Measurements from ENCODE around the gene GRIK3. TPM values are rescaled to one million over a fixed set of nuclear protein-coding genes. Genes with fewer than 3 reads are reported as not detected.

GRIK3 gene
- total RNA-seq, 1 experiment from 2014 or later: not detected

- Histone ChIP-seq H3K9ac (ENCODE audit: low read length) (no peak overlapping the region), H3K4me1 (ENCODE audit: low read length) (no peaks in the 10 kb centered on the region), H3K9me3 (ENCODE audit: low read length) (no peaks in the 10 kb centered on the region), H3K36me3 (ENCODE audit: insufficient read depth, low read length) (no peaks in the 10 kb centered on the region), H3K4me3 (ENCODE audit: low read length) (no peak overlapping the region), H3K79me2 (ENCODE audit: low read length) (no peaks in the 10 kb centered on the region), H3K27me3 (ENCODE audit: low read length) (no peaks in the 10 kb centered on the region), H3K9me2 (replicated peaks; ENCODE audit: insufficient read depth, low read length) (no peaks in the 10 kb centered on the region), H3K4me2 (ENCODE audit: low read depth, low read length, poor library complexity, severe bottlenecking) (no peak overlapping the region), H4K20me1 (ENCODE audit: insufficient read depth, low read depth, low read length) (no peaks in the 10 kb centered on the region), H2AFZ (ENCODE audit: low read length) (no peak overlapping the region), H3K27ac (ENCODE audit: low read length) (no peak overlapping the region)
- no peak for DNase-seq
Measured at GRCh38 chr1:36934061-36934460, 100.3 kb downstream of the GRIK3 start.

GRCh38 chr1:36927826-36928225, 106.5 kb downstream of the GRIK3 start:
- Histone ChIP-seq H3K79me2 (ENCODE audit: low read length) (no peaks in the 10 kb centered on the region), H3K4me1 (ENCODE audit: low read length) (no peaks in the 10 kb centered on the region), H4K20me1 (ENCODE audit: insufficient read depth, low read depth, low read length) (0 out of 2 replicates have a peak, but pooled peaks cover 3% of the 10 kb centered on the region), H3K9me2 (replicated peaks; ENCODE audit: insufficient read depth, low read length) (no peaks in the 10 kb centered on the region), H3K4me2 (ENCODE audit: low read depth, low read length, poor library complexity, severe bottlenecking) (no peak overlapping the region), H3K27ac (ENCODE audit: low read length) (no peak overlapping the region), H3K36me3 (ENCODE audit: insufficient read depth, low read length) (no peaks in the 10 kb centered on the region), H3K9me3 (ENCODE audit: low read length) (no peaks in the 10 kb centered on the region), H3K4me3 (ENCODE audit: low read length) (no peak overlapping the region), H2AFZ (ENCODE audit: low read length) (no peak overlapping the region), H3K27me3 (ENCODE audit: low read length) (no peaks in the 10 kb centered on the region), H3K9ac (ENCODE audit: low read length) (no peak overlapping the region)
- no peak for DNase-seq

GRCh38 chr1:36925251-36925650, 109.1 kb downstream of the GRIK3 start:
- Histone ChIP-seq H3K9ac (ENCODE audit: low read length) (no peak overlapping the region), H3K79me2 (ENCODE audit: low read length) (no peaks in the 10 kb centered on the region), H3K4me1 (ENCODE audit: low read length) (no peaks in the 10 kb centered on the region), H3K9me2 (replicated peaks; ENCODE audit: insufficient read depth, low read length) (no peaks in the 10 kb centered on the region), H3K9me3 (ENCODE audit: low read length) (no peaks in the 10 kb centered on the region), H2AFZ (ENCODE audit: low read length) (no peak overlapping the region), H3K4me2 (ENCODE audit: low read depth, low read length, poor library complexity, severe bottlenecking) (no peak overlapping the region), H3K4me3 (ENCODE audit: low read length) (no peak overlapping the region), H4K20me1 (ENCODE audit: insufficient read depth, low read depth, low read length) (0 out of 2 replicates have a peak, but pooled peaks cover 3% of the 10 kb centered on the region), H3K36me3 (ENCODE audit: insufficient read depth, low read length) (no peaks in the 10 kb centered on the region), H3K27ac (ENCODE audit: low read length) (no peak overlapping the region), H3K27me3 (ENCODE audit: low read length) (no peaks in the 10 kb centered on the region)
- no peak for DNase-seq

- Histone ChIP-seq H3K9ac (ENCODE audit: low read length) (no peak overlapping the region), H2AFZ (ENCODE audit: low read length) (no peak overlapping the region), H4K20me1 (ENCODE audit: insufficient read depth, low read depth, low read length) (0 out of 2 replicates have a peak, but pooled peaks cover 3% of the 10 kb centered on the region), H3K79me2 (ENCODE audit: low read length) (no peaks in the 10 kb centered on the region), H3K4me2 (ENCODE audit: low read depth, low read length, poor library complexity, severe bottlenecking) (no peak overlapping the region), H3K9me3 (ENCODE audit: low read length) (no peaks in the 10 kb centered on the region), H3K27me3 (ENCODE audit: low read length) (no peaks in the 10 kb centered on the region), H3K9me2 (replicated peaks; ENCODE audit: insufficient read depth, low read length) (no peaks in the 10 kb centered on the region), H3K36me3 (ENCODE audit: insufficient read depth, low read length) (no peaks in the 10 kb centered on the region), H3K4me3 (ENCODE audit: low read length) (no peak overlapping the region), H3K4me1 (ENCODE audit: low read length) (no peaks in the 10 kb centered on the region), H3K27ac (ENCODE audit: low read length) (no peak overlapping the region)
- DNase-seq: peak; percentile 90
Measured at GRCh38 chr1:36924282-36924811, 110.0 kb downstream of the GRIK3 start.

GRCh38 chr1:36922593-36923426, 111.5 kb downstream of the GRIK3 start:
- H3K79me2 ChIP-seq (ENCODE audit: low read length): no peaks in the 10 kb centered on the region
- no peak overlapping the region for H3K4me2 ChIP-seq (ENCODE audit: low read depth, low read length, poor library complexity, severe bottlenecking)
- no peaks in the 10 kb centered on the region for H3K36me3 ChIP-seq (ENCODE audit: insufficient read depth, low read length)
- peaks cover 8% of the 10 kb centered on the region for H3K4me1 ChIP-seq (ENCODE audit: low read length)
- no peak overlapping the region for H3K4me3 ChIP-seq (ENCODE audit: low read length)
- H3K27me3 ChIP-seq (ENCODE audit: low read length): no peaks in the 10 kb centered on the region
- no peaks in the 10 kb centered on the region for H3K9me2 ChIP-seq (replicated peaks; ENCODE audit: insufficient read depth, low read length)
- no peak overlapping the region for H3K27ac ChIP-seq (ENCODE audit: low read length)
- H3K9me3 ChIP-seq (ENCODE audit: low read length): no peaks in the 10 kb centered on the region
- H3K9ac ChIP-seq (ENCODE audit: low read length): no peak overlapping the region
- H2AFZ ChIP-seq (ENCODE audit: low read length): no peak overlapping the region
- 0 out of 2 replicates have a peak, but pooled peaks cover 3% of the 10 kb centered on the region for H4K20me1 ChIP-seq (ENCODE audit: insufficient read depth, low read depth, low read length)
- no peak for DNase-seq

- Histone ChIP-seq H3K9ac (ENCODE audit: low read length) (no peak overlapping the region), H3K9me2 (replicated peaks; ENCODE audit: insufficient read depth, low read length) (no peaks in the 10 kb centered on the region), H3K4me2 (ENCODE audit: low read depth, low read length, poor library complexity, severe bottlenecking) (no peak overlapping the region)
Measured at GRCh38 chr1:36922071-36922470, 112.2 kb downstream of the GRIK3 start.

GRCh38 chr1:36920801-36921405, 113.4 kb downstream of the GRIK3 start:
- Histone ChIP-seq H3K27me3 (ENCODE audit: low read length) (no peaks in the 10 kb centered on the region), H3K36me3 (ENCODE audit: insufficient read depth, low read length) (no peaks in the 10 kb centered on the region), H3K4me3 (ENCODE audit: low read length) (no peak overlapping the region), H4K20me1 (ENCODE audit: insufficient read depth, low read depth, low read length) (0 out of 2 replicates have a peak, but pooled peaks cover 3% of the 10 kb centered on the region), H2AFZ (ENCODE audit: low read length) (no peak overlapping the region), H3K79me2 (ENCODE audit: low read length) (no peaks in the 10 kb centered on the region), H3K27ac (ENCODE audit: low read length) (no peak overlapping the region), H3K9ac (ENCODE audit: low read length) (no peak overlapping the region), H3K4me1 (ENCODE audit: low read length) (peaks cover 12% of the 10 kb centered on the region), H3K9me2 (replicated peaks; ENCODE audit: insufficient read depth, low read length) (no peaks in the 10 kb centered on the region), H3K9me3 (ENCODE audit: low read length) (no peaks in the 10 kb centered on the region), H3K4me2 (ENCODE audit: low read depth, low read length, poor library complexity, severe bottlenecking) (no peak overlapping the region)
- DNase-seq: no peak

More at GRCh38 chr1:36922071-36922470, 112.2 kb downstream of the GRIK3 start:
- H4K20me1 ChIP-seq (ENCODE audit: insufficient read depth, low read depth, low read length): 0 out of 2 replicates have a peak, but pooled peaks cover 3% of the 10 kb centered on the region
- no peak overlapping the region for H3K27ac ChIP-seq (ENCODE audit: low read length)
- no peak overlapping the region for H3K4me3 ChIP-seq (ENCODE audit: low read length)
- no peaks in the 10 kb centered on the region for H3K27me3 ChIP-seq (ENCODE audit: low read length)
- no peaks in the 10 kb centered on the region for H3K79me2 ChIP-seq (ENCODE audit: low read length)
- H3K9me3 ChIP-seq (ENCODE audit: low read length): no peaks in the 10 kb centered on the region
- no peak for DNase-seq
- H2AFZ ChIP-seq (ENCODE audit: low read length): no peak overlapping the region
- no peaks in the 10 kb centered on the region for H3K36me3 ChIP-seq (ENCODE audit: insufficient read depth, low read length)
- H3K4me1 ChIP-seq (ENCODE audit: low read length): peaks cover 12% of the 10 kb centered on the region

GRCh38 chr1:36920371-36920770, 113.9 kb downstream of the GRIK3 start:
- Histone ChIP-seq H3K4me3 (ENCODE audit: low read length) (no peak overlapping the region), H3K9me3 (ENCODE audit: low read length) (no peaks in the 10 kb centered on the region), H3K9me2 (replicated peaks; ENCODE audit: insufficient read depth, low read length) (no peaks in the 10 kb centered on the region), H3K79me2 (ENCODE audit: low read length) (no peaks in the 10 kb centered on the region), H3K4me2 (ENCODE audit: low read depth, low read length, poor library complexity, severe bottlenecking) (no peak overlapping the region), H3K27ac (ENCODE audit: low read length) (no peak overlapping the region), H3K27me3 (ENCODE audit: low read length) (no peaks in the 10 kb centered on the region), H3K36me3 (ENCODE audit: insufficient read depth, low read length) (no peaks in the 10 kb centered on the region), H3K4me1 (ENCODE audit: low read length) (peaks cover 12% of the 10 kb centered on the region), H2AFZ (ENCODE audit: low read length) (no peak overlapping the region), H4K20me1 (ENCODE audit: insufficient read depth, low read depth, low read length) (0 out of 2 replicates have a peak, but pooled peaks cover 3% of the 10 kb centered on the region), H3K9ac (ENCODE audit: low read length) (no peak overlapping the region)
- DNase-seq: no peak
